ENCODE data around the gene ZDHHC7.
A peak's percentile ranks its signal among the peaks of the same experiment; 100 is the strongest.
"Not testable (repeated sequence)": the region's sequence is repeated elsewhere in the genome, so short reads cannot be mapped to it uniquely, and the experiment has no call there.

Gene ZDHHC7

GRCh38 chr16:85010931-85011845, at the start of gene ZDHHC7:
ZDHHC7 (minus strand) TSS chr16:85011535; CDS start chr16:84990618, 20,917 bp downstream.
- DNase-seq: peak; percentile 91

GRCh38 chr16:85058909-85059308, 47.6 kb upstream of the ZDHHC7 start:
- DNase-seq: no peak

- DNase-seq: no peak
These were observed 46.6 kb upstream of the ZDHHC7 start for GRCh38 chr16:85057948-85058347.

DNA sequence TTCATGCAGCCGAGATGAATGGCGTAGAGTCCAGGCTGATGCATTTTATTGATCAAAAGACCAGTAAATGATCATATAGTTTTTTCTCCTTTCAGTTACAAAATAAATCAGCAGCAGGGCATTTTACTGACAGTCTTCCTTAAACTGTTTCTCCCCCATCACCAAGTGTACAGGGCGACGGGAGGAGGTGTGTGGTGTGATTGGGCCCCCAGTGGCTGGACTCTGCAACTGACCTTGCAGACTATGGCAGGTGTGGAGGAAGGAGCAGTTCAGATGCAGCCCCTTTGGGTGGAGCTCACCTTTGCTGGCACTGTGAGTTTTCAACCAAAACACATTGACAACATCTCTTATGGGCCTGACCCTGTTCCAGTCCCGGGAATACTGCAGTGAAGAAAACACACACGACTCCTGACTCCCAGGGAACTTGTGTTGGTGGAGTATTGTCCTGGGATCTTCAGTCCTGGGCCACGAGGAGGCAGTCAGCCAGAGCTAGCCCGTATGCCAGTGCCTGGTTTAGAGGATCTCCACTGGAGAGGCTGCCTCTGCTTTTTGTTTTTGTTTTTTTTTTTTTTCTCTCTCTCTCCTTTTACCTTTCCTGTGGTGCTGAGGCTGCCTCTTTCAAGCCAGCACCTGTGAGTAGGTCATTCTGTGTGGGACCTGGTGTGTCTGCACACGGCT, 46.0 kb upstream of the ZDHHC7 start:
- no peak for DNase-seq

DNA sequence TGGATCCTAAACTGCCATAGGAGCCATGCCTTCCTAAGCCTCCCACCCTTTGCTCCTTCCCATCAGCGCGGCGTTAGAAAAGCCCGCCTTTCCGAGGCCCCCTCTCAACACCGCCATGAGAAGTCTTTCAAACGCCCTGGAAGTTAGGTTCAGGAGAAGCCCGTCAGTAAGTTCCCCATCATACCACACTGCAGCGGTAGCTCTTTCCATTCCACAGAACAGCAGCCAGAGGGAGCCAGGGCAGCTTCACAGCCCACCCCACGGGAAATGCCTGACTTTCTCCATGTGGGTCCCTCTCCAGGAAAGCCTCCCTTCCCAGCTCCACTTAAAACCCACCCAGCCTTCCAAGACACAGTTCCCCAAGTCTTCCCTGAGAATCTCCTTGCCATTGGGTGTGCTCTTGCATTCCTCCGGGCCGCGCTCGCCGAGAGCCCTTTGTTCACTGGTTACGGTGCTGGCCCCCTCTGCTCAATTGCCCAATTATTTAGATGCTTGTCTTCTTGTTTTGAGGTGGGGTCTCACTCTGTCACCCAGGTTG, 44.9 kb upstream of the ZDHHC7 start:
- peak; percentile 47 for DNase-seq

- DNase-seq: peak; percentile 91
These were observed 44.3 kb upstream of the ZDHHC7 start for GRCh38 chr16:85055493-85056210.

DNA sequence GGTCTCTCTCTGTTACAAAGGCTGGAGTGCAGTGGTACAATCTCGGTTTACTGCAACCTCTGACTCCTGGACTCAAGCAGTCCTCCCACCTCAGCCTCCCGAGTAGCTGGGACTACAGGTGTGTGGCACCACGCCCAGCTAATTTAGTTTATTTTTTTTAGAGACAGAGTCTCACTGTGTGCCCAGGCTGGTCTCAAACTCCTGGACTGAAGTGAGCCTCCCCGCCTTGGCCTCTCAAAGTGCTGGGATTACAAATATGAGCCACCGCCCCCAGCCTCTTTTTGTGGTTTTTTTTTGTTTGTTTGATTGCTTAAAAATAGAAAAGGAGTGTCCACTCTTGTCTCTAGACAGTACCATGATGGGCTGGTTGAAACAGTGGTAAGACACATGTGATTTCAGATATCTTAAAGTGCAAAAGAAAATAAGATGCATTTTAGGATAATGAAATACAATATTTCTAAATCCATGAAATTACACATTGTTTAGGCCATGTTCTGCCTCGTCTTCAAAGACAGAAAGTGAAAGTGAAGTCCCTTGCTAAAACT, 43.7 kb upstream of the ZDHHC7 start:
- DNase-seq: no peak

DNA sequence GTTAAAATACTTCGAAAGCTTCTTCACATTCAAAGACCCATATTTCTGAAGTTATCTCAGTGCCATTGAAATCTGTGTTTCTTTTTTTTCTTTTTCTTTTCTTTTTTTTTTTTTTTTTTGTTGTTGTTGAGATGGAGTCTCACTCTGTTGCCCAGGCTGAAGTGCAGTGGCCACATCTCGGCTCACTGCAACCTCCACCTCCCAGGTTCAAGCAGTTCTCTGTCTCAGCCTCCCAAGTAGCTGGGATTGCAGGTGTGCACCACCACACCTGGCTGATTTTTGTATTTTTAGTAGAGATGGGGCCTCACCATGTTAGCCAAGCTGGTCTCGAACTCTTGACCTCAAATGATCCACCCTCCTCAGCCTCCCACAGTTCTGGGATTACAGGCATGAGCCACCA, 43.0 kb upstream of the ZDHHC7 start:
- DNase-seq: not testable (repeated sequence)

DNA sequence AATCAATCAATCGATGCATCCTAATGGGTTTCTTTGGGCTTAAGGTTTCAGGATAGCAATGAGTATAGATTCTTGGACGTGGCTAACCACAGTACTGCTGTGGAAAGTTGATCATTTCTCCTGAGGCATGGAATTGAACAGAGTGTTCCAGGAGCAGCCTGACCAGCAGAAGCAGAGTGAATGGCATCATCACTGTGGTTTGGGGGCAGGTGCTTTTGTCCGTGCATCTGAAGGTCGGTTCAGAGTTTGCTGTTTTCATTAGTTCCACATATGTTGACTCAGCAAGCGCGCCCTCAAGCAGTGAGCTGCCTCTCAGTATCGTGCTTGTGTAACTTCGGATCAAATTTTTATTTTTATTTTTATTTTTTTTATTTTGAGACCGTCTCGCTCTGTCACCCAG, 41.2 kb upstream of the ZDHHC7 start:
- DNase-seq: no peak

GRCh38 chr16:85051683-85052082, 40.3 kb upstream of the ZDHHC7 start:
- no peak for DNase-seq

- DNase-seq: no peak
These were observed 39.8 kb upstream of the ZDHHC7 start for GRCh38 chr16:85051067-85051581.

GRCh38 chr16:85049706-85050305, 38.5 kb upstream of the ZDHHC7 start:
- DNase-seq: no peak

DNA sequence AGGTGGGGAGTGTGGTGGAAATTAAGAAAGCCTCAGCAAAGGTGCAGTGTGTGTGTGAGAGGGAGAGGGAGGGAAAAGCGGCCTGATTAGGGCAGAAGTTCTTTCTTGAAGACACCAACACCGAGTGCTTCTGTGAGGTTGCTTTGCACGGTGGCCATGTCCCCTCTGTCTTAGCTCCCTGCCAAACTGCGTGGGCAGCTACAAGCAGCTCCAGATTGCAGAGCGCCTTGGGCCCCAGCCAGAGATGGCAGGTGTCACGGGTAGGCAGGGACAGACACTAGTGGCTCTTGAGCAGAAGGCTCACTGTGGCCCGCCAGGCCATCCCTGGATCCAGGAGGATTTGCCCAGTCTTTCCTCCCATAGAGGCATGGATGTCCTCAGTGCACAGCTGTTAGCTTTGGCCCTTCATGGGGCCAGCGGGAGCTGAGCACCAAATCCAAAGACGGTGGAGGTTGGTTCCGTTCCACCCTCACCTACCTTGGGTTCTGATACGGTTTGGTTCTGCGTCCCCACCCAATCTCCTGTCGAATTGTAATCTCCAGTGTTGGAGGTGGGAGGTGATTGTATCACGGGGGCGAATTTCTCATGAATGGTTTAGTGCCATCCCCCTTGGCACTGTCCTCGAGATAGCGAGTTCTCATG, 37.7 kb upstream of the ZDHHC7 start:
- DNase-seq: no peak

GRCh38 chr16:85047867-85048455, 36.6 kb upstream of the ZDHHC7 start:
- peak; percentile 77 for DNase-seq

DNA sequence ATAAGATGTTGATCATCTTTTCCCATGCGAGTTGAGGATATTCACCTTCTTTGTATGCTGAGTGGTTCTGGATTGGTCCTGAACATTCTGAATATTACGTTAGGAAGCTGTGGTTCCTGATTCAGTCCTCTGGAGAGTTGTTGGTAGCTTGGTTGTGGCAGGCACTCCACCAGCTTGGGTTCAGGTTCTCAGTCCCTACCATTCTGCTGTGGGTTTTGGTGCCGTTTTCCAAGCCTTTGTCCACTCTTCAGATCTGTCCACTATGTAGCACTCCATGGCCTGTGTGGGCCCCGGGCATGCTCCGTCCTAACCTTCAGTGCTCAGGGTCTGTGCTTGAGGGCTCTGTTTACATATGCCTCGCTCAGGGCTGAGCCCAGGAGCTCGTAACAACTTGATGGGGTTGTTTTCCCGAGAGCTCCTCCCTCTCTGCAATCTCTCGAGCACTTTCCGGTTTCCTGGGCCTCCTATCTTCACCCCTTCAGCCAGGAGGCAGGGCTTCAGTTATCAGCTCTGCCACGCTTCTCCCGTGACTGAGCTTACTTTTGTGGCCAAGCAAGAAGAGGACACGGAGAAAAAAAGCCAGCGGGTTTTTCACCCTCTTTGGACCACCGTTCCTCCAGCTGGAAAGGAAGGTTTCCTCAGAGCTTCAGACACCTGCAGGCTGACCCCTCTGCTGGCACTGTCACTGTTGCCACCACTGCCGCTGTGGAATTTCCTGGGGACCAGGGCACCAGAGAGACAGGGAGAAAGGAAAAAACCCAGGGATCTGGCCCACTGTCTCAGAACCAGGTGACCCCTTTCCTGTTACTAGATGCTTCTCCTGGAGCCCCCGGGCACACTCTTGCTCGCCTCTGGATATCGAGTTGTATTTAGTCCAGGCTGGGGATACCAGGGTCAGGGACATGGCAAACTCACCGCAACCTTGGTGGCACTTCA, 35.9 kb upstream of the ZDHHC7 start:
- DNase-seq: no peak

DNA sequence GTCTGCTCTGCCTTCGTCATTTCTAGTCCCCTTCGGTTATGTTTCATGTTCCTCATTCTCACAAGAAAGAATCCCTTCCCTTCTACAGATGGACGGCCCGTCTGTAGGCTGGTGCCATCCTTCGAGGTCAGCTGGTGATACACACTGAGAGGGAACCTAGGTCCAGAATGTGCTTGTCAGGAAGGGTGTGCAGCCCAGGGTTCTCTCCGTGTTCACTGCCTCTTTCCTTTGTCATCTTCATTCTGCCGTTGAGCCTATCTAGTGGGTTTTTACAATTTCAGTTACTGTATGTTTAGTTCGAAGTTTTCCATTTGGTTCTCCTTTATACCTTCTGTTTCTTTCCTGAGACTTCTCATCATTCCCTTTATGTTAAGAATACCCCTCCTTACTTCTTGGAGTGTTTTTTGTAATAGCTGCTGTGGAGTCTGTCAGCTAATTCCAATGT, 35.2 kb upstream of the ZDHHC7 start:
- DNase-seq: peak; percentile 87

GRCh38 chr16:85045641-85046471, 34.5 kb upstream of the ZDHHC7 start:
- no peak for DNase-seq

DNA sequence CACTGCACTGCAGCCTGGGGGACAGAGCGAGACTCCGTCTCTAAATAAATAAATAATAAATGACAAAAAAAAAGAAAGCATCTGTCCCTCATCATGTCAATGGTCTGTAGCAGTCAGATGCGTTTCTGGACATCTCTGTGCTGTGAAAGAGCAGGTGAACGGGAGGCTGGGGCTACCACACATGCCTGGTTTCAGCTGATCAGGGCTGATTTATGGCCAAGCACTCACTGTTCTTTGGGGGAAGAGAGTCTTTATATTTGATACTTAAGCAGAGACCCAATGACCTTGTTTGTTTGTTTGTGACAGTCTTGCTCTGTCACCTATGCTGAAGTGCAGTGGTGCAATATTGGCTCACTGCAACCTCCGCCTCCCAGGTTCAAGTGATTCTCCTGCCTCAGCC, 33.7 kb upstream of the ZDHHC7 start:
- no peak for DNase-seq

- no peak for DNase-seq
These were observed 31.3 kb upstream of the ZDHHC7 start for GRCh38 chr16:85042606-85043005.

Measured in suppressor macrophage treated with lipopolysaccharide for 4 hours (primary cell).